ENCODE data around the gene HPGD. TPM values are rescaled to one million over a fixed set of nuclear protein-coding genes. Genes with fewer than 3 reads are reported as not detected.

Gene HPGD
- total RNA-seq, 4 donors from 2014 or later: 1.9 to 4.1 (median 2.7) TPM

DNA sequence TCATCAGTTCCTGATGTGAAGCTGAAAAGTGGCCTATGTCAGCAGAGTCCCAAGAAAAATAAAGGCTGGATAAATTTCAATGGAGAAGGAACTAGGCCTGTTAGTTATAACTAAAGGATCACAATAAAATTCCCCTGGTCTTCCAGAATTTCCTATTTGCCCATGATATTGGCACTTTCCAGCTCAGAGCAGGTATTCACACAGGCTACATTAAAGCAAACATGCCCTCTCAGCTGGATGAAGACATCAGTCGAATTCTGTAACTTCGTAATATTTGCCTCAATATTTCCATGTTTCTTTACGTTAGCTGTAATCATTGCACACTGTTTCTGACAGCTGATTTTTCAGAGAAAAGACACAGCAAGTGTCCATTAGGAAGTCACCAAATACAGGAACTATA is 9.5 kb downstream of the HPGD start:
- Histone ChIP-seq H3K4me3 (replicated peaks in 1 of 3) (no peak overlapping the region), H3K27ac (no peak overlapping the region), H3K4me1 (no peaks in the 10 kb centered on the region), H3K9me3 (no peaks in the 10 kb centered on the region), H3K27me3 (no peaks in the 10 kb centered on the region), H3K36me3 (no peaks in the 10 kb centered on the region)
- no peak for TF ChIP-seq POLR2A (IDR thresholded peaks at IDR 0.05)
- TF ChIP-seq, protein P1, sequence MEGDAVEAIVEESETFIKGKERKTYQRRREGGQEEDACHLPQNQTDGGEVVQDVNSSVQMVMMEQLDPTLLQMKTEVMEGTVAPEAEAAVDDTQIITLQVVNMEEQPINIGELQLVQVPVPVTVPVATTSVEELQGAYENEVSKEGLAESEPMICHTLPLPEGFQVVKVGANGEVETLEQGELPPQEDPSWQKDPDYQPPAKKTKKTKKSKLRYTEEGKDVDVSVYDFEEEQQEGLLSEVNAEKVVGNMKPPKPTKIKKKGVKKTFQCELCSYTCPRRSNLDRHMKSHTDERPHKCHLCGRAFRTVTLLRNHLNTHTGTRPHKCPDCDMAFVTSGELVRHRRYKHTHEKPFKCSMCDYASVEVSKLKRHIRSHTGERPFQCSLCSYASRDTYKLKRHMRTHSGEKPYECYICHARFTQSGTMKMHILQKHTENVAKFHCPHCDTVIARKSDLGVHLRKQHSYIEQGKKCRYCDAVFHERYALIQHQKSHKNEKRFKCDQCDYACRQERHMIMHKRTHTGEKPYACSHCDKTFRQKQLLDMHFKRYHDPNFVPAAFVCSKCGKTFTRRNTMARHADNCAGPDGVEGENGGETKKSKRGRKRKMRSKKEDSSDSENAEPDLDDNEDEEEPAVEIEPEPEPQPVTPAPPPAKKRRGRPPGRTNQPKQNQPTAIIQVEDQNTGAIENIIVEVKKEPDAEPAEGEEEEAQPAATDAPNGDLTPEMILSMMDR (IDR thresholded peaks at IDR 0.05): no peak
- WGBS, 2 donors: 63 to 64% methylated on average over 3 of the region's 3 CpGs
- intact Hi-C loops (cut with DNase I): no loop called here
- DNase-seq: no peak

DNA sequence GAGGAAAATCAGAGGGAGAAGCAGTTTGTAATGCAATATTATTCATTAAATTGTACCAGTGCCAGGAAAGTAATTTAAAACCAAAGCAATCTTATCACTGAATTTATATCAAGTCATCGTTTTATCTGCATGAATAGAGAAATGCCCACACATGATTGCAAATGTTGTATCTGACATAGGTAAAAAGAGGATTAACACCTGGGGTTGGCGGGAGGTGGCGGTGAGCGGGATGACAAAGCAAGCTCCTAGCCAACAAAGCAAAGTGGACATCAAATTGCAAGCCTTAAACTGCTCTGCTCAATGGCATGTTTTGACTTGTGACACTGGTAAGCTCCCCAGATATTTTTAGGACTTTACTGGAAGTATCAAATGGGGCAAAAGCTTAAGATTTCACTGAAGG is 16.4 kb downstream of the HPGD start:
- Histone ChIP-seq H3K9me3 (no peaks in the 10 kb centered on the region), H3K4me1 (no peaks in the 10 kb centered on the region), H3K27me3 (no peaks in the 10 kb centered on the region), H3K27ac (no peak overlapping the region), H3K36me3 (no peaks in the 10 kb centered on the region), H3K4me3 (replicated peaks in 1 of 3) (no peak overlapping the region)
- WGBS, 2 donors: 85 to 90% methylated on average over 4 of the region's 4 CpGs
- intact Hi-C loops (cut with DNase I): no loop called here
- TF ChIP-seq POLR2A (IDR thresholded peaks at IDR 0.05): no peak
- TF ChIP-seq, protein P1 (IDR thresholded peaks at IDR 0.05): no peak
- DNase-seq: no peak

DNA sequence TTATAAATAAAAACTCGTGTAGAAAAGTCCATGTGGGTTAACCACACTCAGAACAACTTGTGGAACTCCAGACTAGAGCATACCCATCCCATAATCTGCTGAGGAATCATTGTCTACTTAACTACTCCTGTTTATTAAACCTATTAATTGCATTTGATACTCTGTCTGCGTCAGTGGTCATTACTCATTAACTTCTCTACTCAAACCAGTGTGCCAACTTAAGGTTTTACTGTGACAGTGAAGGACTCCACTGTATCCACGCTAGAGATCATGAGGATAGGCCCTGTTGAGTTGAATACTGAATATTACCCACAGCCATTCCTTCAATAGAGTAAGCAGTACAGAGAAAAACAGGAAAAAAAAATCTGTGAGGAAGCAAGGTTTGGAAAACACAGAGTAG is 17.3 kb downstream of the HPGD start:
- TF ChIP-seq, protein P1 (IDR thresholded peaks at IDR 0.05): no peak
- no peak for TF ChIP-seq POLR2A (IDR thresholded peaks at IDR 0.05)
- H3K9me3 ChIP-seq: no peaks in the 10 kb centered on the region
- no peaks in the 10 kb centered on the region for H3K4me1 ChIP-seq
- DNase-seq: no peak
- H3K27me3 ChIP-seq: no peaks in the 10 kb centered on the region
- intact Hi-C loops (cut with DNase I): no loop called here
- no peak overlapping the region for H3K4me3 ChIP-seq (replicated peaks in 1 of 3)
- H3K36me3 ChIP-seq: no peaks in the 10 kb centered on the region
- no peak overlapping the region for H3K27ac ChIP-seq
- WGBS, 2 donors: 88 to 90% methylated on average over 3 of the region's 3 CpGs

DNA sequence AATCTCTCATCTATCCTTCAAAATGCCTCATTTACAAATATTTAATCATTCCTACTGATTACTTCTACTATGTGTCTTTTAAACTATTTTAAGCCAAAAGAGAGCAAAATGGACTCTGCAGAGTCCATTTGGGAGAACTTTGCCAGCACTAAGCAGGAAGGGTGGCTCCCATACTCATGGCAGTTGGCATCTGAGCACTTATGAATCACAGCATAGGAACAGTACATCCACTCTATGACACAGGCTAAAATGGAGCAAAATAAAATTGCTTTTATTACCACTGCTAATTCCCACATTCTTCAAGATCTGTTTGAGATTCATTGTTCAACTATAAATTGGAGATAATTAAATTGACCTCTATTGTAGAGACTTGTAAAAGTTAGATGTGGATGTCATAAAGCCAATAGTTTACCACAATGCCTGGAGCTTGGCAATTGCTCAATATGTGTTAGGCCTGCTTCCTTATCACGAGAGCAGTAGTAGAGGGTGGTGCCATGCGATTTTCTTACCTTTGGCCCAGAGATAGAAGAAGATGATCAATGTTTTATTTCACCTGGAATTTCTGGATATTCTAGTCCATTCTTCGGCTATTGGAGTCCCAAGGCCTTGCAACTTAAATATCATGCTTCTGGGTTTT is 19.1 kb downstream of the HPGD start:
- Histone ChIP-seq H3K27ac (no peak overlapping the region), H3K4me1 (no peaks in the 10 kb centered on the region), H3K27me3 (no peaks in the 10 kb centered on the region), H3K9me3 (no peaks in the 10 kb centered on the region), H3K4me3 (replicated peaks in 1 of 3) (no peak overlapping the region), H3K36me3 (no peaks in the 10 kb centered on the region)
- intact Hi-C loops (cut with DNase I): no loop called here
- no peak for DNase-seq
- WGBS, 2 donors: 91 to 92% methylated on average over 3 of the region's 3 CpGs
- TF ChIP-seq, protein P1 (IDR thresholded peaks at IDR 0.05): no peak
- no peak for TF ChIP-seq POLR2A (IDR thresholded peaks at IDR 0.05)

DNA sequence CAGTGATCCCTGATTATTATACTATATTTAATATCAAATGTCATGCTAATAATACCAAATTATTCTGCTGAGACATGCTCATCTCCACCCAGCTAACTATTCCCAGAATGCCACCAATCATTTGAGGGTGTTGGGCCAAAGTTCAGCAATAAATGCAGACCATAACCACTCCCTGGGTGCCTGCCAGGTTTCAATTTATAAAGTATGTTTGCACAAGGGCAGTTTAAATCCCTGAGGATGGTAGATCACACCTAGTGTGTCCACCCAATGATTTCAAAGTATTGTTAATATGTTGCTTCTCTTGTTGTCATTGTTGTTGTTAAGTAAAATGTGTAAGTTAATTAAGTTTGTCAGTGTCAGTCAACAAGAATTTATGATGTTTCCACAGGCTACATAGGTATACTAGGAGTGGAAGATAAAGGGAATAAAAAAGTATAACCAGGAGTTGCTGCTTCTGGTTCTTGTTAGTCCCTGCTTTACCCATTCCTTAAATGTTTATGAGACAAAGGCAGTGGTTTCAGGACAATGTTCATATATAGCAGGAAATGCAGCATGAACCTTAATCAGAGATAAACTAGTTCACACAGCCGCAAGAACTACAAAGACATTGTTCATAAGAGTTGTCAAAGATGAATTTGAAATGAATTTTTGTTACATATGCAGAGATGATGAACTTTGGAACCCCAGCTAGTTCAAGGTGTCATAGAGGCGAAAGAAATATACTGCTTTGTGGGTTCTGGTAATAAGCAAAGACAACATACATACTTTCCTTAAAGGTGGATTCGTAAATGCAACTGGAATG is 25.5 kb downstream of the HPGD start:
- H3K27ac ChIP-seq: no peak overlapping the region
- WGBS, 2 donors: 90 to 91% methylated on average over 3 of the region's 3 CpGs
- TF ChIP-seq, protein P1 (IDR thresholded peaks at IDR 0.05): no peak
- no peak for TF ChIP-seq POLR2A (IDR thresholded peaks at IDR 0.05)
- no peaks in the 10 kb centered on the region for H3K27me3 ChIP-seq
- H3K36me3 ChIP-seq: no peaks in the 10 kb centered on the region
- H3K9me3 ChIP-seq: no peaks in the 10 kb centered on the region
- DNase-seq: no peak
- intact Hi-C loops (cut with DNase I): no loop called here
- H3K4me3 ChIP-seq (replicated peaks in 1 of 3): no peak overlapping the region
- H3K4me1 ChIP-seq: no peaks in the 10 kb centered on the region
